Ecto neural progenitor cell (in vitro differentiated cells): ENCODE data around the gene CACNA2D1.
"Not testable (repeated sequence)": the region's sequence is repeated elsewhere in the genome, so short reads cannot be mapped to it uniquely, and the experiment has no call there.

Experiments used
- DNase-seq: peaks from one replicate; pipeline ENCODE4 v3.0.0-alpha.2; 2018; ENCODE audit warnings: low spot score

CACNA2D1 gene

DNA sequence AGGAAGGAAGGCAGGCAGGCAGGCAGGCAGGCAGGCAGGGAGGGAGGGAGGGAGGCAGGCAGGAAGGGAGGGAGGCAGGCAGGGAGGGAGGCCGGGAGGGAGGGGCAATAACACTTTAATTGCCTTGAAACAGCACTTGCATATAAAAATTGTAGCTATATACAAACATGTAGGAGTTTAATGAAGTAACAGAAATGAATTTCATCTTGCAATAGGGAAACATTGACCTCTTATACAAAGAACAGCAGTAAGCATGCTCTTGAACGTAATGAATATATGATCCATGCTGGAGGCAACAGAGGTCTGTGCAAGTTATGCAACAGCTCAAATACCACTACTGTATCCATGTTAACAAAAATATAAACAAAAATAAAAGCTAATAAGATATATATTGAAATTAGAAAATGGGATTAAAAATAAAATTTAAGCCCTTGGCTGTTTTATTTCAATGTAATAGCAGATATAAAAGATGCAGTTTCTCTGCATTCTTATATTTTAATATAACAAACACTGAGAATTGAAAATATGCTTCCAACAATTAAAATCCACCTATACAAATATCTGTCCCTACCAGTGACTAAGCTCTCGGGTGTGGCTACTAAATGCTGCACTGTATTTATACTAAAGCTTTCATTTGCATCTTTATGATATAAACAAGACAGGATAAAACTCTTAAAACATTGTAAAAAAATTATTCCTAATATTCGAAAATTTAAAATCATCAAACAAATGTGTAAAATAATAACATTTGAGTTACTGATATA is 50.3 kb downstream of the CACNA2D1 start:
- no peak for DNase-seq

DNA sequence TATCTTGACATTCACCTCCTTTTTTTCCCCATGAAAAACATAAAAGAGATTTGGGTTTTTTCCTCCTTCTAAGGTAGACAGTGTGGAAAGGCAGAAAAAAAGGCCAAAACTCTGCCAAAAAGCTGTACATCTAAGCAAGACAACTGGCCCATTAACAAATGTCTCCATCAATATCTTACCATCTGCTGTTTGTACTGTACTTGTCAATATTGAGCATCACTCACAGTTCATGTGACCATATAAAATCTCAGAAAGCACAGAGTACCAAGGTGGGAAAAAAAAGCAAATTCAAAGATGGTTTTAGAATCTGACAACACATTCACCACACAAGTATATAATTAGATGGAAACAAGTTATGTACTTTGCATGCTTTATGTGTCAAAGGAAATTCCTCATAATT is 52.6 kb downstream of the CACNA2D1 start:
- DNase-seq, result no peak

DNA sequence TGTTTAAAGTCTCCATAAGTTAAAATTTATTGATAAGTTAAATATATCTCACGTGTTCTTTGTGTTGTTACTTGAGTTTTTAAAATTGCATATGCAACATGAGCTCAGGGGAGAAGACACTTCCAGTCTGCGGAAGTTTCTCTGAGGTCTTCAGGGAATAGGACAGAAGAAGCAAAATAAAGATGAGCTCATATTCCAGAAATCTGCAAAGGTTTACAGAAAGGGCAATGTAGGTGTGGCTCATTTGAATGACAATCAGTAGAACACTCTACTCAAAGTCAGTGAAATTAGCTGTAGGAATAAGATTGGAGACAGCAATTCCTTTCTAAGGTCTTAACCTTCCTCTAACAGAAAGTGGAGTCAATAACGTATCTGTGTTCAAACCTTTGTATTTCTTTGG is 53.7 kb downstream of the CACNA2D1 start:
- DNase-seq, result no peak

DNA sequence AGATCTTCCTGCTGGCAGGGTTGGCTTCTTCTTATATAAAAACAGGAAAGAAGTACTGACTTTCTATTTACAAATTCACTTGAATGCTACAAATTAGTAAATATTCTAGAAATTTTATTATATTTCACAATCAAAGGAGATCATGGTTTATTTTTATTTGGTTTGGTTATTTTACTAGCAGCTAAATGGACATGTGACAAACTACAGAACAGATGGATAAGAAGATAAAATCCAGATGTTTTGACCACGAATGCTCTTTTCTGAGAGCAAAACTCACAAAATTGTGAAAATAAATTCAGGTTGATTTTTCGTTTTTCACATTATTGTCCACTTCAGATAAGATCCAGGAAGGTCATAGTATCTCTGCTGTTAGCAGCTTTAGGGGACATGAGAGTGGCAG is 55.4 kb downstream of the CACNA2D1 start:
- no peak for DNase-seq

DNA sequence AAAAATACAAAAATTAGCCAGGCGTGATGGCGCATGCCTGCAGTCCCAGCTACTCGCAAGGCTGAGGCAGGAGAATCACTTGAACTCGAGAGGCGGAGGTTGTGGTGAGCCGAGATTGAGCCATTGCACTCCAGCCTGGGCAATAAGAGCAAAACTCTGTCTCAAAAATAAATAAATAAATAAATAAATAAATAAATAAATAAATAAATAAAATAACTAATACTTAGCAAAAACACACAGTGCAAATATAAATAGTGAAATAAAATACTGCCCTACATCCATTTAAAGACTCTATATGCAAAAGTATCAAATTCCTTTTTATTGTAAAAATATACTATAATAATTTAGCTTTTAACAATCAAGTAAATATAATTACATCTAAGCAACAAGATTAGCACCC is 57.0 kb downstream of the CACNA2D1 start:
- not testable (repeated sequence) for DNase-seq

DNA sequence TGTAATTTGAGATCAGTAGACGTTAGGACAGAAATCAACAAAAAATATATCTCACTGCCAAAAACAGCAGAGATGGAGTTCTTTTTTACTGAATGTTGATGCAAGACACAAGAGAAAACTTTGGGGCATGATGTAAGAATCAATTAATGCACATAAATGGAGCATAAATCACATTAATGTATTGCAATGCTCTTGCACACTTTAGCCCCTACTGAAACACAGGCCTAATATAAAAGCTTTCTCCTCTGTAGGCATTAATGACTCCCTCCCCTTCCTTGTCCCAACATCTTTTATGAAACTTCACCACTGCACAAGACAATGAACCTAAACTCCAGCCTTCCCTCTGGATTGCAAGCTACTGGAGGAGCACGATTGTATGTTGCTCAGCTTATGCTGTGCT is 58.8 kb downstream of the CACNA2D1 start:
- no peak for DNase-seq

DNA sequence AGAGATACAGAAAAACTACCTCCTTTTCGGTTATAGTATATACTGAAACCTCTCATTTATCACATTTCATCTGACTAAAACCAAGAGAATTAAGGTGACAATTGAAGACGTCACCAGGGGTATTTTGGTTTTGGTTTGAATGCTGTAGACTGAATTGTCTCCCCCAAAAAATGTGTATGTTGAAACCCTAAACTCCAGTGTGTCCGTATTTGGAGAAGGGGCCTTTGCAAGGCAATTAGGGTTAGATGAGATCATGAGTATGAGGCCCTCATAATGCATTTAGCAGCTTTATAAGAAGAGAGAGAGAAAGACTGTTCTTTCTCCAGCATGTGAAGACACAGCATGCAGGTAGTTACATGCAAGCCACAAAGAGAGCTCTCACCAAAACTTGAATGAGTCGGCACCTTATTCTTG is 59.5 kb downstream of the CACNA2D1 start:
- no peak for DNase-seq

DNA sequence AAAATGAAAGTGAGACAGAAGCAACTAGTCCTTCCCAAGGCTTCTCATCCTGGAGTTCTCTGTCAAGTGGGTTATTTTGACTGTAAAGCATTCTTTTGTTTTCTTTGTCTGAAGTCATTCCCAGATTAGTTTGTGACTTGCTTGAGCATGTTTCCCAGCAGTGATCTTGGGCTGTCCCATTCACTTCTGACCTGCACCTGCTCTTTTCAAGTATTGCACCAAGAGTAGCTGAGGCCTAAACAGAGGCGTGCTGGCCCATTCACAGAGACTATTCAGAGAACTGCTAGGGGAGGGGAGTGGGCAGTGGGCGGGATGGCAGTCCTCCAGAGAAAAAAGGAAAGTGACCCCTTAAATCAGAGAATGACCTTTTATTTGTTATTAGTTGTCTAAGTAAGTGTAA is 61.3 kb downstream of the CACNA2D1 start:
- DNase-seq, result peak; percentile 76

DNA sequence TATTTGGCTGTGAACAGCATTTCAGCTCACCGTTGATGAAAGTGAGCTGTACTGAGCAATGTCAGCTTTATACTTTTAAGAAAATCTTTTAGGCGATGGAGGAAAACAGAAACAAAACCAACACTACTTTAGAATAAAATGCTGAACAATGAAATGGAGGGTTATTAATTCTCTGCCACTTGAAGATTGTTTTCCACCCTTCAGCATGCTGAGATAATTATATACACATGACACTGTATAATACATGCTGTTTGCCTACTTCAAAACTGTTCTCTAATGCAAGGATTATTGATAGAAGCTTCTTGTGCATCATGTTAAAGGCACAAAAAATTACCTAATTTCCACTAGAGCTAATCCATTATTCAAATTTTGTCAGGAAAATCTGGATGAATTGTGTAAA is 66.8 kb downstream of the CACNA2D1 start:
- DNase-seq, result no peak

DNA sequence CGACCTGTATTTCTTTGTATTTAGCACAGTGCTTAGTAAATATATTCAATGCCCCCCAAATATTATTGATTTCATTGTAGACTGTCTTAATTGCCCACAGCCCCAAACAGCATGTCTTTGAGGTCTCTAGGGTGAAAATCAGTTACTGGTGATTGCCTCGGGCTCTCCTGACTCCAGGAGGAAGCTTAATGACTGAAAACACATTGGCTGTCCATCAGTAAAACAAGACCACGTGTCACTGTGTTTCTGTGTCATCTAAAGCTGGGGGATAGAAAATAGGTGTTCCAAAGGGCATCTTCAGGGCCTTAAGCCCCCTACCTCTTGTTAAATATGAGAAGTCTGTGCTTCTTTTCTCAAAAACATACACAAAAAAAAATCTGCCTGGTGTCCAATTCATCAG is 67.9 kb downstream of the CACNA2D1 start:
- DNase-seq, result no peak

DNA sequence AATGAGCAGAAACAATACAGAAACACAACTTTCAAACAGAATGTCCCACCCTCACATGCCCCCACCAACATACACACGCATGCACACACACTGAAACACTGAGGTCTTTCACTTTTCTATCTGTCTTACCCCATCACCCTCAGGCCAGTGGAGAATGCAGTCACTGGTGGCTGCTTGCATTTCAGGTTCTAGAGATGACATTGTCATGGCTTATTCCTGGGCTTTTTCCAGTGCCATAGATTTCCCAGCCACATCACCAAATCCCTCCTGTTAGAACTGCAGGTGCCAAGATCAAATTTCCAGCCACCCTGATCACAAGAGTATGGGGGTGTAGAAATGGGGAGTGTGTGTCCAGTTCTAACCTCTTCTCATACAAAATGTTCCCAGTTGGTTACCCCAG is 68.4 kb downstream of the CACNA2D1 start:
- no peak for DNase-seq

DNA sequence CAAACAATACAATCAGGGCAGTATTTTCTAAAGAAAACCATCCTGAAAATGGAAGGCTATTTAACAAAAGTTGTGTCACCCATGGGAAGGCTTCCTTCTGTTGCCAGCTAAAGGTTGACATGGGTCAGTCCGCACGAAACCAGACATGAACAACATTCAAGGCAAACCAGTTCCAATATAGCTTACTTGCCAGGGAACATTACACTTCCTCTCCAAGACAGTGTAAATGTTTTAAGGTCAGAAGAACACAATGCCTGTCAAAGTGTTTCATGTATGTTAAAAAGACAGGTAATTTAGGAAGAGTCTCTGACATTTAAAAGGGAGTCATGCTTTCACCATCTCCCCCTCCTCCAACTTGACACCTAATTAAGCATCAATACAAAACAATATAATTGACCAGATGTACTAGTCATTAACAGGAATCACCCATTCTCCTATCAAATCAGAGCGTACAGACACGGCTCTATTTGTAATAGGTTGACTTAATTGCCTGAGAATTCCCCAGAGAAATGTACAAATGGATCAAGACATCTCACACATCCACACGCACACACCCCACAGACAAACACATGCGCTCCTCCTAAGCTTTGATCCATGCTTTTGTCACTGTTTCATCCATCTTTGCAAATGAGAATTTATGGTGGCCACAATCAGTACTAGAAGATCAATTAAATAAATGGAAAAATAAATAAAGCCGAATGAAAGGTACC is 69.5 kb downstream of the CACNA2D1 start:
- no peak for DNase-seq

DNA sequence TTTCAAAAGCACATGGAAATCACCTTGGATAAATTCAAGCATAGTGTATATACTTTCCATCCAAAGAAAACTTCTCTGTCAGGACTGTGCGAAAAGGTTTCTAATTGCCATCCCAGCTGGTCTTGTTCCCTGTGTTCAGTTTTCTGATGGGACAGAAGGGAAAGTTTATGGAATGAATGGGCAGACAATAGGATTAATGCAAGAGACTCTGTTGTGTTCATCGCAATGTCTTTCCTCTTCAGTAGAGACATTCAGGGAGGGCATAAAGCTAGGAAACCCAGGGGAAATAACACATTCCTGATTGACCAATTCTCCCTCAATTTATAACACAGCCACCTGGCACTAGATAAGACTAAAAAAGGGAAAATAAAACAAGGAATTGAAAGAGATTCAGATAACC is 78.9 kb downstream of the CACNA2D1 start:
- no peak for DNase-seq

DNA sequence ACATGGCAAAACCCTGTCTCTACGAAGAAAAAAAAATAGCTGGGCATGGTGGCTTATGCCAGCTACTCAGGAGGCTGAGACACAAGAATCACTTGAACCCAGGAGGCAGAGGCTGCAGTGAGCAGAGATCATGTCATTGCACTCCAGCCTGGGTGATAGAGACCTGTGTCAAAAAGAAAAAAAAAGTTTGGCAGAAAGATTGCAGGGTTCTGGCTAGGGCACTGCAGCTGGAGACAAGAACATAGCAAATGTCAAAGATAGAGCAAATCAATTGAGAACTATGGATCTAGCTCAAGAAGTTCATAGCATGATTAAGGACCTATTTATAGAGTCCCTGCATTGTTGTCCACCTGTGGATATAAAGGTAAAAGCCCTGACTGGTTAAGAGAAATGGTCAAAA is 79.5 kb downstream of the CACNA2D1 start:
- no peak for DNase-seq

DNA sequence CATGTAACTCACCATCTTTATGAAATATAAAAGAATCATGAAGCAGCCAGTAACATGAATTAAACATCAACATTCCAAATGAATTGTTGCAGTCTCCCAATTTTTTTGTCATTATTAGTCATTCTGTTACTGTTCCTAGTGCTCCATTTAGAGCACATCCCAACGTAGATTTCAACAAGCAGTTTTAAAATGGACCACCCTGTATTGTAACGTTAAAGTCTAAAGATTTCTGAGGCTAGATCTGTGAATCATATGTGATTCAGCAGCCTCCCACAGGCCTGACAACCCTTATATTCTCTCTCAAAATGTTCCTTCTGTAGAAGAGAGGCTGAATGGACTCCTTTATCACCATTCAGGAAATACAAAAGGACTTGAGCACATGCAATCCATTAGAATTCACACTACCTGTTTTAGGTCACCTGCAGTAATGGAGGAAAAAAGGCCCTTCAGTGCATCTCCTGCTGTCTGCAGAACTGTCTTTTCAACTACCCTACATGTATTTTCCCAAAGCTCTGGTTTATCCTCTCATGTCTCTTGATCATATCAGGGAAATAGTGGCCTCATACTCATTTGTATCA is 81.4 kb downstream of the CACNA2D1 start:
- DNase-seq, result no peak

DNA sequence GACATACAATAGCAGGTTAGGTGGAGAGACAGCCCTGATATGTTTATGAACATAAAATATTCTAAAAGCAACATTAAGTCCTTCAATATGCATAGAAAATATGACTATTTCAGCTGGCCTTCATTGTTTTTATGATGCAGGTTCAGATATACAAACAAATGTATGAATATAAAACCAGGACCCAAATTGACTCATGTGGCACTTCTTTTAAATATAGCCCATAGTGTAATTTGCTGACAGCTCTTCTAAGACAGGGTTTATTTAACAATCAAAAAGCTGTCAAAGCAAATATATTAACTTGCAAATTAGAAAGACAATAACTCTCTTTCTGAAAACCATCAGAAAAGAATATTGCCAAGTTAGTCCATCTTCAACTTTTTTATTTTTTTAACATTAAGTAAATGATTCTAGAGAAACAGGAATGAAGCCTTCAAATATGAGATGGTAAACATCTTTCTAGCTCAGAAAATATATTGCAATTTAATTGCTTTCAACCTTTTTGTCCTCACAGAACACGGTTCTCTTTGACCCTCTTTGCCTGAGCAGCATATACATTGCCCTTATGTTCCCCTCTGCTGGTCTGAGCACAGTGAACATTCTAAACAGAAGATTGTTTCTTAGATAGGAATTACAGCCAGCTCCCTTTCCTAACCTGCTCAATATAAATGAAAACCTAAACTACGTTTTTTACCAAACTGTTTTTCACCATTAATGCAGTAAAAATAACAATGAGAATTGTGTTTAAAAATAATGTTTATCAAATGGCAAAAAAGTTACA is 82.8 kb downstream of the CACNA2D1 start:
- DNase-seq, result no peak

DNA sequence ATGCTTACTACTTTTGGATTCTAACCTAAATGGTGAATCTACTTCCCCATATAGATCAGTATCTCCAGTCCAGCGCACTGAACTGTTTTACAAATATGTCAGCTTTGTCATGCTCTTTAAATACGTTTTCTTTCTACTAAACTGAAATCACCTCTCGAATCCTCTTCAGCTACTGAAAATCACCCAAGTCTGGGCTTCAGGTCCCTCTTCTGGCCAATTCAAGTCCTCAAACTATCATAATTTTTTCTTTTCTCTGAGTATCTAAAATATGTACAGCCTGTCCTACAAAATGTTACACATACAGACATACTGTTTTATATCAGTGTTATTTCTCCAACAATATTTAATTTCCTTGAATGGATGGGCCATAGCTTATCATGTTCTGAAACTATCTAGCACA is 84.2 kb downstream of the CACNA2D1 start:
- no peak for DNase-seq

DNA sequence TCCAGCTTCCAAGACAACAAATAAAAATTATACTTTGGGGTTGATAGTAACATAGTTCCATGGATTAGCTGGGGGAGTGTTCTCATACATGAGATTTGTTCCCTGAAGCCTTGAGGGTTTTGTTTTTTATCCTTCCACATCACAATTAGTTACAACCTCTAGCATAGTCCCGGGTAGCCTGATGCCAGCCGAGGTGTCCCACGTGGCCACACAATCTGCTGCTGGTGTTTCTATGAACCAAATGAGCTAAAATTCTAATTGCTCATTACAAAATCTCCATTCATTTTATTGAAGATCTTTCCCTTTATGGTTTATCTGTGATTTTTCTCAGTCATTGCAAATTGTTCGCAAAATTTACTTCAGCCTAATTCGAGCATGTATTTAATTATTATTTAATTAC is 84.7 kb downstream of the CACNA2D1 start:
- DNase-seq, result no peak

DNA sequence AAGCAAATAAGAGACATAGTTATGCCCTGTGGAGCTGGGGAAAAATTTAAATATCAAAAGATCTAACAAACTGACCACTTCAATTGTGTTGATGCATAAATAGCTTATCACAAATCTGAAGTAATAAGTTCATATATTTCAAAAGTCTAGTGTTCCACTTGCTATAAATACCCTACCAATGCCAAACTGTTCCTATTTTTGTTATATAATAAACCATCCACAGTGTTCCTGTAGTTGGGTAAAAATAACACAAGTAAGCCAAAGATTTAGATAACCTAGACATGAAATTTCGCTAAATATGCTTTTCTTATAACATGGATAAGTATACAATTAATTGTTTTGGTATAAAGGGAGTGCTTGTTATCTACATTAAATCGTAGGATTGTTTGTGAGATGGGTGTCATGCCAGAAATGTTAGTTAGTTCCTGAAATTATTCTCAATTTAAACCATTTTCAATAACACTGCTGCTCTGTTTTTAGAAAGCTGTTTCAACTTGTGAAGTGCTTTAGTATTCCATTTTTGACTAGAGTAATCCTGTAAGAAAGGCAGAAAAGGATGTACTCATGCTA is 85.5 kb downstream of the CACNA2D1 start:
- no peak for DNase-seq

DNA sequence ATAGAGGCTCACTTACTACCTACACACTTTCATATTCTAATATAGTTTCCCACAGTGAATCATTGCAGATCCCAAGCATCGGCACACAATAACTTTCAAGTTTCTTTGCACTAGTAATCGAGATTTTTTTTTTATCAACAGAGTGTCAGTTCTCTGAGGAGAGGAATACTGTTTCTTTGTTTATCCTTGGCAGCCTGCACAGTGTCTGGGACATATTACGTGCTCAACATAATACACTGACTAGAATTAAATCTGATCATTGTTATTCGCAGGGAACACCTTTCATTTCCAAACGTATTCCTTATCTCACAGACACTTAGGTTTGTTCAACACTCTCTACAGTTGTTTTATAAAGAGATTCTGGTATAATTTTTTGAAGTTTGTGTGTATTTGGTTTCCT is 95.3 kb downstream of the CACNA2D1 start:
- no peak for DNase-seq

DNA sequence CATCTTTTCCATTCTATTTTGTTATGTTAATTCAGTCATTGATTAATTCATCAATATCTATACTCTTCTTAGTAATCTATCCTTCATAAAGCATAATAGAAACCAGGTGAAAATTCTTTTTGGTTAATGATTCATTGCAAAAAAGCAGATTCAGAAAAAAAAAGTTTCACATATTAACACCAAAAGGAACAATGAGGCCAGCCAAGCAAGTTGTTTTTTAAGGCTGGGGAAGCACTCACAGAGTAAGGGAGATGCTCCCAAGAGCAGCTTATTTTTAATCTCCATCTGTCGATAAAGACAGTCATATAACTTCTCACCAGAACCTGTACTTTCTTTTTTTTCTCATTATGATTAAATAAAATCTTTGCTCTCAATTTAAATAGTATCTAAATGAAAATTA is 95.8 kb downstream of the CACNA2D1 start:
- no peak for DNase-seq

DNA sequence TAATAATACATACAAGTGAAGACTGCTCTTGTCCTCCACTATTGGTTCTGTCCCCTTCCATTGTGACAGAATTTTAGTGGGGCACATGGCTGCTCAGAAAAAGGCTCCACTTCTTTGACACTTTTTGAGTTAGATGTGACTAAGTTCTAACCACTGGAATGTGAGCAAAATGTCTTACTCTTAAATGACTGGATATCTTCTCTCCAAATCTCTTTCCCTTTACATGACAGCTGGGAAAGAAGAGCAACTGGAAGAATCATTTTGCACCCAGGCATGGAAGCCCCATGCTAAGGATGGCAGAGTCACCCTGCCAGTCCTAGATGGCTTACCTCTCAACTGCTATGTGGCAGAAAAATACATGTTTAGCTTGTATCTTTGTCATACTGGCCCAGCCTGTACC is 97.7 kb downstream of the CACNA2D1 start:
- DNase-seq, result no peak
